Progenitor cell of endocrine pancreas (in vitro differentiated cells): ENCODE measurements around the gene FAM20B. TPM values are rescaled to one million over a fixed set of nuclear protein-coding genes. Genes with fewer than 3 reads are reported as not detected.

Experiments
- DNase-seq: peaks from one replicate; pipeline ENCODE4 v3.0.0; 2021; ENCODE audit warnings: low spot score; ENCODE audit not compliant: unreplicated experiment
- H3K27ac Mint-ChIP-seq: 2 replicates; pipeline ENCODE4 v1.8.0; 2021; ENCODE audit warnings: mild to moderate bottlenecking, moderate library complexity, mixed read lengths
- H3K27me3 Mint-ChIP-seq: 2 replicates; pipeline ENCODE4 v1.8.0; 2021; ENCODE audit warnings: mixed read lengths
- H3K36me3 Mint-ChIP-seq: 2 replicates; pipeline ENCODE4 v1.8.0; 2022; ENCODE audit warnings: mixed read lengths; ENCODE audit not compliant: insufficient read depth
- H3K4me1 Mint-ChIP-seq: 2 replicates; pipeline ENCODE4 v1.8.0; 2021; ENCODE audit warnings: low read depth, mixed read lengths
- H3K4me3 Mint-ChIP-seq: 2 replicates; pipeline ENCODE4 v1.8.0; 2021; ENCODE audit warnings: low read depth, mild to moderate bottlenecking, moderate library complexity, mixed read lengths
- H3K9me3 Mint-ChIP-seq: 2 replicates; pipeline ENCODE4 v1.8.0; 2021; ENCODE audit warnings: low read depth, mixed read lengths
- total RNA-seq: library from RNA; stranded (reverse); gene quantifications from 2 replicates; pipeline ENCODE4 v1.2.1, GENCODE V29; 2021
- TF ChIP-seq, protein P1 (sequence below): fragments of 200-600 bp; sonication (generic); IDR thresholded peaks from one replicate; pipeline ENCODE4 v1.5.0; 2021; ENCODE audit warnings: antibody characterized with exemption, mild to moderate bottlenecking; ENCODE audit not compliant: unreplicated experiment

FAM20B gene
- total RNA-seq, 1 donor from 2014 or later, result 42.9 TPM

DNA sequence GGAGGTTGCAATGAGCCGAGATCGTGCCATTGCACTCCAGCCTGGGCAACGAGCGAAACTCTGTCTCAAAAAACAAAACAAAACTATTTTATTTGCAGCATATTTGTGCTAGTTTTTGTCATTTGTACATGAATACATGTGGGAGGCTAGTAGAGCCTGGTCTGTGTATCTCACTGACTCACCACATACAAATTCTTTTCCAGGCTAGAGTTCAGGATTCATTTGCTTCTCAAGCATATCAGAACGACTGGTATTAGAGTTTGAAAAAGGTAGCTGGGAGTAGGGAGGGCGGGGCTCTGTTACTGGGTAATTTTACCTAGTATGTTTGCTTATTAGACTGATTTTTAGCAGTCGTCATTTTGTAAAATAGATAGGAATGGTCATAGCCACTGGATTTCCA is 51.7 kb downstream of the FAM20B start:
- no peaks in the 10 kb centered on the region for H3K9me3 Mint-ChIP-seq
- TF ChIP-seq, protein P1, sequence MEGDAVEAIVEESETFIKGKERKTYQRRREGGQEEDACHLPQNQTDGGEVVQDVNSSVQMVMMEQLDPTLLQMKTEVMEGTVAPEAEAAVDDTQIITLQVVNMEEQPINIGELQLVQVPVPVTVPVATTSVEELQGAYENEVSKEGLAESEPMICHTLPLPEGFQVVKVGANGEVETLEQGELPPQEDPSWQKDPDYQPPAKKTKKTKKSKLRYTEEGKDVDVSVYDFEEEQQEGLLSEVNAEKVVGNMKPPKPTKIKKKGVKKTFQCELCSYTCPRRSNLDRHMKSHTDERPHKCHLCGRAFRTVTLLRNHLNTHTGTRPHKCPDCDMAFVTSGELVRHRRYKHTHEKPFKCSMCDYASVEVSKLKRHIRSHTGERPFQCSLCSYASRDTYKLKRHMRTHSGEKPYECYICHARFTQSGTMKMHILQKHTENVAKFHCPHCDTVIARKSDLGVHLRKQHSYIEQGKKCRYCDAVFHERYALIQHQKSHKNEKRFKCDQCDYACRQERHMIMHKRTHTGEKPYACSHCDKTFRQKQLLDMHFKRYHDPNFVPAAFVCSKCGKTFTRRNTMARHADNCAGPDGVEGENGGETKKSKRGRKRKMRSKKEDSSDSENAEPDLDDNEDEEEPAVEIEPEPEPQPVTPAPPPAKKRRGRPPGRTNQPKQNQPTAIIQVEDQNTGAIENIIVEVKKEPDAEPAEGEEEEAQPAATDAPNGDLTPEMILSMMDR, result no peak
- H3K4me3 Mint-ChIP-seq, result no peak overlapping the region
- no peak overlapping the region for H3K27ac Mint-ChIP-seq
- H3K27me3 Mint-ChIP-seq, result no peaks in the 10 kb centered on the region
- peaks cover 5% of the 10 kb centered on the region for H3K36me3 Mint-ChIP-seq
- H3K4me1 Mint-ChIP-seq, result peaks cover 7% of the 10 kb centered on the region
- DNase-seq, result no peak

DNA sequence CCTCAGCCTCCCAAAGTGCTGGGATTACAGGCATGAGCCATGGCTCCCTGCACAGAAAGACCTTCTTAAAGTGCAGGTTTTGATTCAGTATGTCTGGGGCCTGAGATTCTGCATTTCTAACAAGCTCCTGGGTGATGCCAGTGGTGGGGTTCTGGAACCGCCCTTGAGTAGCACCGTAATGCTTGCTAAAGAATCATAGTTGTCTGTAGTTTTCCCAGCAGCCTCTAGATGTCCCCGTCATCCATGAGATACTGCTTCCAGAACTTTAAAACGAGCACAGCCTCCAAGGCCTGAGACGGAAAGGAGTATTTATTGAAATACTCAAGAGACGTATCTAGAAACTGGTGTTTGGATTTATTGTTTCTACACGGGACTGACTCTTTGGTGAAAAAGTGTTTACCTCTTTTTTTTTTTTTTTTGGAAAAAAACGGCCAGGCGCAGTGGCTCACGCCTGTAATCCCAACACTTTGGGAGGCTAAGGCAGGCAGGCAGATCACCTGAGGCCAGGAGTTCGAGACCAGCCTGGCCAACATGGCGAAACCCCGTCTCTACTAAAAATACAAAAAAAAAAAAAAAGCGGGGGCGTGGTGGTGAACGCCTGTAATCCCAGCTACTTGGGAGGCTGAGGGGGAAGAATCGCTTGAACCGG is 53.5 kb downstream of the FAM20B start:
- no peak for DNase-seq
- Mint-ChIP-seq H3K27me3 (no peaks in the 10 kb centered on the region), H3K27ac (no peak overlapping the region), H3K36me3 (no peaks in the 10 kb centered on the region), H3K4me3 (no peak overlapping the region), H3K9me3 (no peaks in the 10 kb centered on the region), H3K4me1 (peaks cover 10% of the 10 kb centered on the region)
- TF ChIP-seq, protein P1, result peak; percentile 70

DNA sequence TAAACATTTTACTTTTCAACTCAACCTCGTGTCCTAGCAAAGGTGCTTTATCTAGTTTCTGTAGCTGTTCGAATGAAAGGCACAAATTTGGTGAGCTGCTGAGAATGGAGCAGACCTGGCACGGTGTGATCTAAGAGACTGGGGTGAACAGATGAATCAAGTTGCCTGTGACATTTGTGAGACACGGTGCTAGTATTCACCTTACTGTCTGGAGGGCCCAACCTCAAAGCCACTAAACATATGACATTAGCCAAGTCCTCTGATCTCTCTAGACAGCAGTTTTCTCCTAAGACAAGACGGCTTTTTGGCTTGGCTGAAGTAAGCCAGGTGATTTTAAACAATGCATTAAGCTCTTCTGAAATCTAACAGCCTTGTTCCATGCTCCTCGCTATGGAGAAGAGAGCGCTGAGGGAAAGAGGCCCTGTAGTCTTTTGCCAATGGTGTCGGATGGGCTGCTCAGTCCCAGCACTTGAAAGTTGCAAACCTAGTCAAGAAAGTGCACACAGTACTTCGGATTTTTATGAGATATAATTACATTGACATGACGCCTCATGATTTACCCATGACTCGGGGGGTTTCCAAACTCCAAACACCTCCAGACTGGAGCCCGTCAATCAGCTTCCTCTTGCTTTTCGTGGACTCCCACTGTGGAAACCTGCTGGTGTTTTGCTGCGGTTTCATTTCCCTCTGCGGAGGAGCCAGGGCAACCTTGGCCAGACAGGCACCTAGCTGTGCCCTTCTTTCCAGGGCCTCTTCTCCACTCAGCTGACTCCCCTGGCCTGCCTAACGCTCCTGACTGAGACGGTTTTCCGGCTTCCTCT is 55.4 kb downstream of the FAM20B start:
- H3K27ac Mint-ChIP-seq, result peak overlapping the region; percentile 93
- DNase-seq, result no peak
- no peaks in the 10 kb centered on the region for H3K27me3 Mint-ChIP-seq
- peaks cover 10% of the 10 kb centered on the region for H3K4me1 Mint-ChIP-seq
- H3K9me3 Mint-ChIP-seq, result no peaks in the 10 kb centered on the region
- no peaks in the 10 kb centered on the region for H3K36me3 Mint-ChIP-seq
- H3K4me3 Mint-ChIP-seq, result peak overlapping the region; percentile 89
- TF ChIP-seq, protein P1, result no peak

DNA sequence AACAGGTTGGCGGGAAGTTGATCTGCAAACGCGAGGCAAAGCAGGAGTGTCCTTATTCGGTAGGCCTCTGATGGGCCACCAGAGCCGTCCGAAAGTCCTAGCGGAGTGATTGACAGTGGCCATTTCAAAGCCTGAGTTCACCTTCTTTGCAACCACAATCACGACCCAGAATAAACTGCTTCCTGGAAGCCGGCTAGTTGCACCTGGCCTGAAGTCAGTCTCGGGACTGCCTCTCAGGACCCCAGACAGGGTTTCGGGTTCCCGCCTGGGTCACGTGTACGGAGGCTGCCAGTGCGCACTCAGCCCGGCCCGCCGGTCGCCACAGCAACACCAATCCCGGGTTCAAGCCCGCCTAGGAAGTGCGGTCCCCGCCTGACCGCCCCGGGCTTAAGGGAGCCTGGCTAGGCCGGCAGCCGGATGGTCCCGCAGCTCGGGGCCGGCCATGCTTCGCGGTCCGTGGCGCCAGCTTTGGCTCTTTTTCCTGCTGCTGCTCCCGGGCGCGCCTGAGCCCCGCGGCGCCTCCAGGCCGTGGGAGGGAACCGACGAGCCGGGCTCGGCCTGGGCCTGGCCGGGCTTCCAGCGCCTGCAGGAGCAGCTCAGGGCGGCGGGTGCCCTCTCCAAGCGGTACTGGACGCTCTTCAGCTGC is 56.1 kb downstream of the FAM20B start, which contains the start of gene TOR3A:
Gene TOR3A, plus strand, starts transcription at position 384 of the 646 bp plus-strand sequence. Its CDS starts 59 bp downstream, at position 443.
- Mint-ChIP-seq H3K9me3 (no peaks in the 10 kb centered on the region), H3K4me3 (peak within 1 kb of the TSS; percentile 89), H3K27ac (peak within 1 kb of the TSS; percentile 94), H3K27me3 (no peaks in the 10 kb centered on the region), H3K36me3 (peaks cover 1% of the 10 kb centered on the region), H3K4me1 (peaks cover 10% of the 10 kb centered on the region)
- TF ChIP-seq, protein P1, result no peak
- DNase-seq, result peak; percentile 81

DNA sequence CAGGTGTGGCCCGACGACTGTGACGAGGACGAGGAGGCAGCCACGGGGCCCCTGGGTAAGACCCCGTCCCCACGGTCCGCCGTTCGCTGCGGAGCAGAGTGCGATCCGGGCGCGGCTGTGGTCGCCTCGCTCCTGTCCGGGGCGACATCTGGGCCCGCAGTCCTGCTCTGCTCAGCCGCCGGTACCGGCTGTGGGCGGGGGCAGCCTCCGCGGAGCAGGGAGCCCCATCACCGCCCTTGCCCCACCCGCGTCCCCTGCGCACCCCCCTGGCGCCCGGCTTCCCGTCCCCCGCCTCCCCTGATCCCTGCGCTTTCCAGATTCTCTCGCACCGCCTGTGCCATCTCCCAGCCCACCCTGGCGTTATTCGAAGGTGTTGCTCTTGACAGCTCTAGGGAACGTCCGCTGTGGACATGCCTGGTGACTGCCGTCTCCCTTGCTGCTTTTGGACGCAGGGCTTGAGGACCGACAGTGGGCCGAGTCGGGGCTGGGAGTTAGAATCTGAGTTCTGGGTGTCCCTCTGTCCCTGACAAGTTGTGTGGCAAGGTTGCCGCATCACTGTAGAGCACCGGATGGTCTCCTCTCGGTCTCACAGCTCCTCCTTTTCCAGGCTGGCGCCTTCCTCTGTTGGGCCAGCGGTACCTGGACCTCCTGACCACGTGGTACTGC is 56.8 kb downstream of the FAM20B start:
- Mint-ChIP-seq H3K4me1 (peaks cover 10% of the 10 kb centered on the region), H3K27ac (peak overlapping the region; percentile 94), H3K4me3 (peak overlapping the region; percentile 89), H3K36me3 (peaks cover 1% of the 10 kb centered on the region), H3K27me3 (no peaks in the 10 kb centered on the region), H3K9me3 (no peaks in the 10 kb centered on the region)
- DNase-seq, result no peak
- TF ChIP-seq, protein P1, result no peak
